Measurements from ENCODE around the gene HNRNPA1. TPM values are rescaled to one million over a fixed set of nuclear protein-coding genes. Genes with fewer than 3 reads are reported as not detected.
"Not testable (repeated sequence)": the region's sequence is repeated elsewhere in the genome, so short reads cannot be mapped to it uniquely, and the experiment has no call there.

Gene HNRNPA1
- total RNA-seq, 1 donor from 2014 or later, result 389 TPM

- DNase-seq; ATAC-seq (ENCODE audit: poor library complexity); intact Hi-C loops (cut with DNase I): not testable (repeated sequence)
These were observed 45.0 kb downstream of the HNRNPA1 start for GRCh38 chr12:54325442-54326109.

GRCh38 chr12:54328595-54329337 is 48.2 kb downstream of the HNRNPA1 start:
- ATAC-seq (ENCODE audit: poor library complexity), result no peak
- DNase-seq, result no peak
- intact Hi-C loops (cut with DNase I), result no loop called here

- intact Hi-C loops (cut with DNase I), result no loop called here
- no peak for ATAC-seq (ENCODE audit: poor library complexity)
- DNase-seq, result no peak
These were observed 49.2 kb downstream of the HNRNPA1 start for GRCh38 chr12:54329759-54330158.

GRCh38 chr12:54330442-54330841 is 49.9 kb downstream of the HNRNPA1 start:
- ATAC-seq (ENCODE audit: poor library complexity), result no peak
- no peak for DNase-seq
- intact Hi-C loops (cut with DNase I), result no loop called here

- intact Hi-C loops (cut with DNase I), result no loop called here
- no peak for DNase-seq
- ATAC-seq (ENCODE audit: poor library complexity), result no peak
These were observed 50.9 kb downstream of the HNRNPA1 start for GRCh38 chr12:54331461-54331860.

GRCh38 chr12:54333420-54334034 is 53.0 kb downstream of the HNRNPA1 start:
- no peak for DNase-seq
- ATAC-seq (ENCODE audit: poor library complexity), result no peak
- intact Hi-C loops (cut with DNase I), result no loop called here

Other genes starting within 250 kb of the HNRNPA1 start
- not detected for gene HOXC5, start 247.7 kb upstream of the HNRNPA1 start, total RNA-seq
- gene HOXC4, start 226.9 kb upstream of the HNRNPA1 start, total RNA-seq, result not detected
- gene SMUG1, start 91.7 kb upstream of the HNRNPA1 start, total RNA-seq, result 16.5 TPM
- gene CBX5, start 604 bp upstream of the HNRNPA1 start, total RNA-seq, result 41.0 TPM
- gene NFE2, start 20.3 kb downstream of the HNRNPA1 start, total RNA-seq, result 0.40 TPM
- gene COPZ1, start 44.4 kb downstream of the HNRNPA1 start, total RNA-seq, result 116 TPM
- not detected for gene GPR84, start 83.8 kb downstream of the HNRNPA1 start, total RNA-seq
- gene ZNF385A, start 104.0 kb downstream of the HNRNPA1 start, total RNA-seq, result 10.7 TPM
- 51.6 TPM for gene ITGA5, start 138.5 kb downstream of the HNRNPA1 start, total RNA-seq
- gene GTSF1, start 192.9 kb downstream of the HNRNPA1 start, total RNA-seq, result not detected
- 7.4 TPM for gene NCKAP1L, start 217.0 kb downstream of the HNRNPA1 start, total RNA-seq

All from Right ventricle myocardium superior (tissue), 1 donor.